Activated CD8-positive, alpha-beta memory T cell treated with anti-CD3 and anti-CD28 coated beads, Interleukin-2, amount 50 U/mL, for 24 hours (primary cell): ENCODE data around the gene AFF4.
A peak's percentile ranks its signal among the peaks of the same experiment; 100 is the strongest.
"Not testable (repeated sequence)": the region's sequence is repeated elsewhere in the genome, so short reads cannot be mapped to it uniquely, and the experiment has no call there.

Source experiments
- DNase-seq: peaks from one replicate; pipeline ENCODE4 v3.0.0-alpha.2; 2020; ENCODE audit errors: extremely low read depth

AFF4 gene

DNA sequence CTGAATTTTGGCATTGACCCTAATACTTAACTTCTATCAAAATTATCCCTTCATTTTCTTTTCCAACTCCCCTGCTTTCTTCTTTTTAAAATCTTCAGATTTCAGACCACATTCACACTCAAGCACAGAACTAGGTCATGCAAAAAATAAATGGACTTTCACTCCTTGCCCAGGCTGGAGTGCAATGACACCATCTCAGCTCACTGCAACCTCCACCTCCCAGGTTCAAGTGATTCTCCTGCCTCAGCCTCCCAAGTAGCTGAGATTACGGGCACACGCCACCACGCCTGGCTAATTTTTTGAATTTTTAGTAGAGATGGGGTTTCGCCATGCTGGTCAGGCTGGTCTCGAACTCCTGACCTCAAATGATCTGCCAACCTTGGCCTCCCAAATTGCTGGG, 108.4 kb downstream of the AFF4 start:
- not testable (repeated sequence) for DNase-seq

DNA sequence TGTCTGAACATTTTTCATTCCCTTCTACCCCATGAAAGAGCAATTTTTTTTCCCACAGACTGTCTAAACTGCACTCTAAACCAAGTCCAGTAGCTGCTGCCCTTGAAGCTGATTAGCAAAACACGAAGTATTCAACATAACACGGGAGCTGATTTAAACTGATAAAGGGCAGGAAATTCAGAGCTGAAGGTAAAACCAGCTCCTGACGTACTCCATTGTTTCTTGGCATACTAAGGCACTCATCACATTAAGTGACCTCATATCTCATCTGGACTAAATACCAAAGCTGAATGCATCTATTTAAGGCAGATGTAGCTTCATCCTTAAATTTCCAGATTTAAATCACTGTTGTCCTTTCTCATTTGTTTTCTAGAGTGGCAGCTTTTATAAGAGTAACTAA, 109.1 kb downstream of the AFF4 start:
- no peak for DNase-seq

- DNase-seq: no peak
These were observed 109.6 kb downstream of the AFF4 start for GRCh38 chr5:132853790-132854189.

DNA sequence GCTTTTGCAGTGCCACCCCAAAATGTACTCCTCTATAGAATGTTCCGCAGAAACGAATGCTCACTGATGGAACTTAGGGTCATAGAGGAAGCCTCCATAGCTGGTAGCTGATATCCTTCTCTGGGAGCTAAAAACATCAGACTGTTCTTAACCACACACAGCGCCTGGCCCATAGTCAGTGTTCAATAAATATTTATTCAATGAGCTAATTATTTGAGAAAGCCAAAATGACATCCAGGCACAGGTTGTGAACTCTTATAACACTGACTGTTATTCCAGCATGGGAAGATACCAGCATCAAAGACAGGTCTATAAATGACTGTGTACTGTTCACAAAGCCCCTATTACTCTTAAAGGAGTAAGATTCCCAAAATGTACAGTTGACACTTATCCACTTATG, 110.1 kb downstream of the AFF4 start:
- no peak for DNase-seq

DNA sequence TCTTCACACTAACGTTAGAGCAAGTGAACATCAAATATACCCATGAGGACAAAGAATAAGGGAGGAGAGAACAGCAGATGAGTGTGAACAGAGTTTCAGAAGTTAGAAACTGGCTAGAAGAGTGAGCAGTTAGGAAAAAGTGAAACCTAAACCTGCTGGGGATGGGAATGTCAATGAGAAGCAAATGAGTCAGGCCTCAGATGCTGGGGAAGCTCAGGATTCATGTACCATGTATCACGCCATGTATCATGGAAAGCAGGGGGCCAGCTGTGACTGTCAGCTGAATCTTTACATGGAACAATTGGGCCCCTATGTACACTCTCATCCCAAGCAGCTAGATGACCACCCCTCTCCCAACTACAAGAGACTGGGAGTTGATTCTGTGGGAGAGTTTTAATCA, 113.4 kb downstream of the AFF4 start:
- no peak for DNase-seq

GRCh38 chr5:132849347-132849746, 114.1 kb downstream of the AFF4 start:
- no peak for DNase-seq

- no peak for DNase-seq
These were observed 115.2 kb downstream of the AFF4 start for GRCh38 chr5:132848270-132848669.

GRCh38 chr5:132841305-132841704, 122.1 kb downstream of the AFF4 start:
- DNase-seq: no peak

DNA sequence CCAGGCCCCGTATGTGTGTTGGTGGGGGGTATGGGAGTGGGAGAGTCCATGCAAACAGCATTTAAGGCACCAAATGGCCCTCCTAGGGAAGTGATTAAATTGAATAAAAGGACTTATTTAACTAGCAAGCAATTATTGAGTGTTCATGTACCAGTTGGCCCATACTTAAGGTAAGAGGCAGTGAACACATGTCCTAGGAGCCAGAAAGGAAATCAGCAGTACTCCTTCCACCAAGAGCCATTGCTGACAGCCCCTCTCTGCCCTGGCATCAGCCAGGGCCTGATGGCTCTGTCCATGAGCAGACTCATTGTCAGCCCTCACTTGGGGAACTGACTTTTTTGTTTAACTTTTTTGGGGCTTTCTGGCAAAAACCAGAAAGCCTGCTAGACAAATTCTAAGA, 122.5 kb downstream of the AFF4 start:
- DNase-seq: no peak

DNA sequence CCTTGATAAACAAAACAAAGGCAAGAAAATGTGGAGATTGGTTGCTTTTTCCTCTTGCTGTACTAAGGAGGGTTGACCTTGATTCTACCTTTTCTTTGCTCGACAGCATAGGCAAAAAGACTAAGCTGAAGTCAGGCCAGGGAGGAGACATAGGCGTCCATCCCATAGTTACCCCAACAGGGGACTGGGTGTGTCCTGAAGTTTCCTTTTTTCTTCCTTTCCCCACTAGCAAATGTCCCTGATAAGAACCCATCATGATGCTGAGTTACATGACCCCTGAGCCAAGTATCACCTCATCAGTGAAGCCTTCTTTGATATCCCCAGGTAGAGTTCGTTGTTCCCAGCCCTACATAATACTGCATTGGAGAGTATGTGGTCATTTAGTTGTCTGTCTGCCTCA, 123.1 kb downstream of the AFF4 start:
- no peak for DNase-seq

DNA sequence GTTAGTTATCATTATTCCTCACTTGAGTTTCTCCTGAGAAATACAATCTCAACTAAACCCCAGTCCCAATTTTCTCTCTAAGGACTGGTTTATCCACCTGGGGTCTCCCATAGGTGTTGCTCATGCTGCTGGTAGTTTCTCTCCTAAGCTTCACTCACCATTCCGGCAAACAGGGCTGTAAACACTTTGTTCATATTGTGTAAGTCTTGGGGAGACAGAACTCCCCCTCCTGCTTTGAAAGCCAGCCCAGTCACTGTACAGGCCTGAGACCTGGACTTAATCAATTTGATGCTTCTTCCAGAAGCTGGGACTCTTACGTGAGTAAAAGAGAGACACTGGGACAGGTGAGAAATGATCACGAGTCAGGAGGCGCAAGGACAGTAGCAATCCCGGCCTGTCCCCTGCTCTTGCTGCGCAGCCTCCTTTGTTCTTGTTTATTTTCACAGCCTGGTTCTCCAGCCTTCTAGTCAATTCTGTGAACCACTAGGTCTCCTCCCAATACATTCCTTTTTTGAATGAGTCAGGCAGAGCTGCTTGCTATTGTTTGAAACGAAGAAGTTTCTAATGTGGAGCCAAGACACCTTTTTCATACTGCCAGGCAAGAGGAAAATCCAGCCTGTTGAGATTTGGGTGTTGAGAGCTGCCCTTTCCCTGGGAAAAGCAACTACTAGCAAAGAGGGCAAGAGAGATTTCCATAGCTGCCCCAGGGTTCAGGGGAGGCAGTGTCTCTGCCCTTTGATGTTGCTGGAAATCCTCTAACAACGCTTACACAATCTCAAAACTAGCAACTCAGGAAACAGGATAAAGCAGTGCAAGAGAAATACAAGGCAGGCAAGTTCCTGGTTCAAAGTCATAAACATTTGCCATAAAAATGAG, 123.8 kb downstream of the AFF4 start:
- DNase-seq: no peak

DNA sequence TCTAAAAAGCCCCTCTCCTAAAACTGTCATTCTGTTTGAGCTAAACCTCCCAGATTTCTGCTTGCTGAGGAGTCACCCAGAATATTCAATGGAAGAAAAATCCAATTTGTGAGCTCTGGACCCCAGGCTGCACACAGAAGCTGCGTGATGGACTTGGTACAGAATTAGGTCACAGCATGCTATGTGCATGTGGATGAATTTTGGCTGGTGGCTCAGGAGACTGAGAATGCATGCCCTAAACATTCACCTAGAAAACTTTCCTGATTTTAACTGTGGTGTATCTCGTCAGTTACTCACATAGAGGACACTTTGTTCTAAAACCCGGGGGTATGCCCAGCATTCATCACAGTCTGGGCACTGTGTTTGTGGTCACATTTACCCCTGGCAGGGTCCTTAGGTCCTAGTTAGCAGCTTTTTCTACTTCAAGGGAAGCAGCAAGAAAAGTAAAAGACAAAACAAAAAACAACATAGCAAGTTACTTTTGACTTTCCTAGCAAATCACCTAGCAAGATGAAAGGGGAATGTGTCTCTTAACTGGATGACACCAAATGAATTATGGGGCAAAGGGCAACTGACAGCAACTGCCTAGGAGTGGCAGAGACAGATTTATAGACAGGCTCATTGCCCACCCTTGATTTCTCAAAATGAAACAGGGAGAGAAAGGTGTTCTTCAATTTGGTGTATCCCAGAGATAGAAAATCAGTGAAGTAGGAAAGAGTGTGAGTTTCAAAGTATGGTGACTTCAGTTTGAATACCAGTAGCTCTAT, 124.7 kb downstream of the AFF4 start:
- DNase-seq: no peak

GRCh38 chr5:132837868-132838267, 125.6 kb downstream of the AFF4 start:
- DNase-seq: no peak

DNA sequence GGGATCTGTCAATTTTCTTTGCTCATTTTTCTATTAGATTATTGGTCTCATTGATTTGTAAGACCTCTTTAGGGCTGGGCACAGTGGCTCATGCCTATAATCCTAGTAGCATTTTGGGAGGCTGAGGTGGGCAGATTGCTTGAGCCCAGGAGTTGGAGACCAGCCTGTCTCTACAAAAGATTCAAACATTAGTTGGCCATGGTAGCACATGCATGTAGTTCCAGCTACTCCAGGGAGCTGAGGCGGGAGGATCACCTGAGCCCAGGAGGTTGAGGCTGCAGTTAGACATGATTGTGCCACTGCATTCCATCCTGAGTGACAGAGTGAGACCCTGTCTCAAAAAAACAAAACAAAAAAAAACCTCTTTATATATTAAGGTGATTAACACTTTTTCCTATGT, 126.6 kb downstream of the AFF4 start:
- no peak for DNase-seq

GRCh38 chr5:132834057-132834456, 129.4 kb downstream of the AFF4 start:
- no peak for DNase-seq

- no peak for DNase-seq
These were observed 130.8 kb downstream of the AFF4 start for GRCh38 chr5:132832612-132833011.

- no peak for DNase-seq
These were observed 132.2 kb downstream of the AFF4 start for GRCh38 chr5:132831095-132831860.

GRCh38 chr5:132830436-132831094, 132.9 kb downstream of the AFF4 start, which contains the start of gene SHROOM1:
TSS of gene SHROOM1 (minus strand) at chr5:132830647. CDS start at chr5:132826140, 4,507 bp downstream.
- no peak for DNase-seq

DNA sequence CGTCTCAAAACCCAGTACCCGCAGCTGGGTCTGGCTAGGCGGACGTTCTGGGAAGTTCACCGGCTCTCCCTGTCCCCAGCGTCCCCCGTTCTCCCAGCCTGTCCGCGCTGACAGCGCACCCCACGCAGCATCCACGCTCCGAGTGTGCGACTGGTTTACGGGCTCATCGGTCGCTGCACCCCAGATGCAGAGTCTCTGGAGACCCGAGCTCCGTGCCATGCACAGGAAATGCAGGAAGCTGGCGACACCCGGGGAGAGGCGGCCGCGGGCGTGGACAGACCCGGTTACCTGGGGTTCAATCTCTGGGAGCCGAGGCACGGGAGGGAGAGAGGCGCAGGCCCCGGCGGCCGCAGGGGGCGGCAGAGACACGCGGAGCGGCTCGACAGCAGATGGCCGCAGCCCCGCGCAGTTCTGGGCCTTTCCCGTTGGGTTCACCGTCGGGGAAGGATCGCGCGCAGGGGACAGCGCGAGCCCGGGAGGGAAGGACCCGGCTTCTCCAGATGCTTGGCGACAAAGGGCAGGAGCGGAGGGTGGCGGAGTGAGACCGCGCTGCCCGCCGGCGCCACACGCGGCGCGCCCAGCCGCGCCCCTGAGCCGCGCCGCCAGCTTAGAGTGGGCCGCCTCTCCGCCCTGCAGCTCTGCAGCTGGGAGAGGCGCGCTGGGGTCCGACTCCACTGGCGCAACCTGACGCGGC, 133.5 kb downstream of the AFF4 start:
- peak; percentile 10 for DNase-seq

DNA sequence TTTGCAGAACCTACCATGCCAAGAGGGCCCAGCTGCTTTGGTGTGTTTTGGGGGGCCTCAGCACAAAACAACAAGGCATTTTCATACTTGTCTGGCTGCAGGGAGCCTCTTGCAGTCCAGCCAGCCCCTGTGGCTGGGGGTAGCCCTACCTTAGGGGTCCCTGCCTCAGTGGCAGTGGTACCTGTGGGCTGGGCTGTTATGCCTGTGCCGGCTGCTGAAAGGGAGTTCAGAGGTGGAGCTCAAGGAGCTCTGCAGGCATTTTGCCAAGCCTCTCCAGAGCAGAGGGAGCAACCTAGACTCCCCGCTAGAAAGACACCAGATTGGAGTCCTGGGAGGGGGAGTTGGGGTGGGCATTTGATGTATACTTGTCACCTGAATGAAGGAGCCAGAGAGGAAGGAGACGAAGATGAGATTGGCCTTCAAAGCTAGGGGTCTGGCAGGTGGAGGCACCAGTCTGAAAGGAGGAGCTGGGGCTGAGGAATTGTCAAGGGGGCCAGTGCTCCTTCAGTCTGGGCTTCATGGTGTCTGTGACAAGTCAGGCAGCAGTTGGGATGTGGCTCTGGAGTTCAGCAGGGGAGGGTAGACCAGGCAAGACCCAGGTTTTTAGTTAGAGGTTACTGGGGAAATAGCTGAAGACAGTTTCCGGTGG, 134.5 kb downstream of the AFF4 start:
- DNase-seq: no peak
